Mesothelial cell of epicardium (in vitro differentiated cells): ENCODE results near the gene DERL3. TPM values are rescaled to one million over a fixed set of nuclear protein-coding genes. Genes with fewer than 3 reads are reported as not detected.
A peak's percentile ranks its signal among the peaks of the same experiment; 100 is the strongest.

Experiments used
- DNase-seq, 2 experiments: peaks; one replicate each; pipeline ENCODE4 v3.0.0; 2021; ENCODE audit warnings: low spot score in 2 of 2; ENCODE audit not compliant: unreplicated experiment in 2 of 2
- H3K27ac Mint-ChIP-seq: 2 replicates; pipeline ENCODE4 v1.8.0; 2021; ENCODE audit warnings: mixed read lengths
- H3K27me3 Mint-ChIP-seq: 2 replicates; pipeline ENCODE4 v1.8.0; 2021; ENCODE audit warnings: low read depth, mixed read lengths
- H3K36me3 Mint-ChIP-seq: 2 replicates; pipeline ENCODE4 v1.8.0; 2021; ENCODE audit warnings: mixed read lengths
- H3K4me1 Mint-ChIP-seq: 2 replicates; pipeline ENCODE4 v1.8.0; 2021; ENCODE audit warnings: mixed read lengths
- H3K4me3 Mint-ChIP-seq: 2 replicates; pipeline ENCODE4 v1.8.0; 2021; ENCODE audit warnings: mild to moderate bottlenecking, moderate library complexity, mixed read lengths
- H3K9me3 Mint-ChIP-seq: 2 replicates; pipeline ENCODE4 v1.8.0; 2021; ENCODE audit warnings: mixed read lengths
- total RNA-seq: library from RNA; stranded (reverse); gene quantifications from 3 replicates; pipeline ENCODE4 v1.2.1, GENCODE V29; 2021
- TF ChIP-seq, protein P1 (sequence below): fragments of 200-600 bp; sonication (generic); IDR thresholded peaks from one replicate; pipeline ENCODE4 v1.5.0; 2021; ENCODE audit warnings: antibody characterized with exemption; ENCODE audit not compliant: unreplicated experiment

The DERL3 gene
- total RNA-seq, 1 donor from 2014 or later: 25.8 TPM

DNA sequence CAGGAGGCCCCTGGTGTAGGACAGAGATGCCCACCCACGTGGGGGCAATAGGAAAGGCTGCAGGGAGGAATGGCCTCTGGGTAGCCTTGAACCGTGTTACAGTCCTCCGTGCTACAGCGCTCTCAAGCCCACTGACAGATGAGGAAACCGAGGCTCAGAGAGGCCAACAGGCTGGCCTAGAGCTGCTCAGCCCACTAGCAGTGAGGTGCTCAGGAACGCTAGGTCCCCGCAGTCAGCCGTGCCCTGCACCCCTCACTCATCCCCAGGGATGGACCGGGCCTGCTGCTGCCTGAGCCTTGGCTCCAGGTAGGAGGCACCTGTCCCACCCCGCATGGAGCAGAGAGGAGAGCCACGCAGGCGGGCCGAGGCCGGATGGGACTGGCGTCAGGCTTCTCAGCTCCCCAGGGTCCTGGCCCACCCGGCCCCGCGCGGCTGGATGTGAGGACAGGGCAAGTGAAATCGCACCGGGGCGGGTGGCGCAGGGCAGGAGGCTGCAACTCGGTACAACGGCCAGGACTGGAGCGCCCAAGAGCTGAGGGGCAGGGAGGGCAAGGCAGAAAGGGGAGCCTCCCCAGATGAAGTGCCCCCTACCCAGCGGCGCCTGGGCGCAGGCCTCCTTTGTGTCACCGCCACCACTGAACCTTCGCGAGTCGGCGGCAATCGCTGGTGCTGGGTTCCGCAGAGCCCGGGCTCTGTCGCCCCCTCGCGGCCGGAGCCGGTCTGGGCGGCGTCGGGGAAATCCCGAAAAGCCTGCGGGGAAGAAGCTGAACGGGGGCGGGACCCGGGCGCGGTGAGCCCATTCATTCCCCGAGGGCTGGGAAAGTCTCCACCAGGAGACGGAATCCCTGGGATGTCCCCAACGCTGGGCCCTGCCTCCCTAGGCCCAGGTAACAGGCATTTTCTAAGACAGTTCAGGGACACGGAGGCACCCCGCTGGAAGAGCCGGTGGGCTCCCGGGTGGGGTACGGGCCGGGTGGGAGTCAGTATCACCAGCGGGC, 10.5 kb upstream of the DERL3 start:
- H3K9me3 Mint-ChIP-seq: no peaks in the 10 kb centered on the region
- DNase-seq: peak; percentile 84 to 97
- H3K27ac Mint-ChIP-seq: peak overlapping the region; percentile 39
- H3K36me3 Mint-ChIP-seq: no peaks in the 10 kb centered on the region
- no peaks in the 10 kb centered on the region for H3K27me3 Mint-ChIP-seq
- peaks cover 38% of the 10 kb centered on the region for H3K4me1 Mint-ChIP-seq
- no peak overlapping the region for H3K4me3 Mint-ChIP-seq
- TF ChIP-seq, protein P1, sequence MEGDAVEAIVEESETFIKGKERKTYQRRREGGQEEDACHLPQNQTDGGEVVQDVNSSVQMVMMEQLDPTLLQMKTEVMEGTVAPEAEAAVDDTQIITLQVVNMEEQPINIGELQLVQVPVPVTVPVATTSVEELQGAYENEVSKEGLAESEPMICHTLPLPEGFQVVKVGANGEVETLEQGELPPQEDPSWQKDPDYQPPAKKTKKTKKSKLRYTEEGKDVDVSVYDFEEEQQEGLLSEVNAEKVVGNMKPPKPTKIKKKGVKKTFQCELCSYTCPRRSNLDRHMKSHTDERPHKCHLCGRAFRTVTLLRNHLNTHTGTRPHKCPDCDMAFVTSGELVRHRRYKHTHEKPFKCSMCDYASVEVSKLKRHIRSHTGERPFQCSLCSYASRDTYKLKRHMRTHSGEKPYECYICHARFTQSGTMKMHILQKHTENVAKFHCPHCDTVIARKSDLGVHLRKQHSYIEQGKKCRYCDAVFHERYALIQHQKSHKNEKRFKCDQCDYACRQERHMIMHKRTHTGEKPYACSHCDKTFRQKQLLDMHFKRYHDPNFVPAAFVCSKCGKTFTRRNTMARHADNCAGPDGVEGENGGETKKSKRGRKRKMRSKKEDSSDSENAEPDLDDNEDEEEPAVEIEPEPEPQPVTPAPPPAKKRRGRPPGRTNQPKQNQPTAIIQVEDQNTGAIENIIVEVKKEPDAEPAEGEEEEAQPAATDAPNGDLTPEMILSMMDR: peak; percentile 99

DNA sequence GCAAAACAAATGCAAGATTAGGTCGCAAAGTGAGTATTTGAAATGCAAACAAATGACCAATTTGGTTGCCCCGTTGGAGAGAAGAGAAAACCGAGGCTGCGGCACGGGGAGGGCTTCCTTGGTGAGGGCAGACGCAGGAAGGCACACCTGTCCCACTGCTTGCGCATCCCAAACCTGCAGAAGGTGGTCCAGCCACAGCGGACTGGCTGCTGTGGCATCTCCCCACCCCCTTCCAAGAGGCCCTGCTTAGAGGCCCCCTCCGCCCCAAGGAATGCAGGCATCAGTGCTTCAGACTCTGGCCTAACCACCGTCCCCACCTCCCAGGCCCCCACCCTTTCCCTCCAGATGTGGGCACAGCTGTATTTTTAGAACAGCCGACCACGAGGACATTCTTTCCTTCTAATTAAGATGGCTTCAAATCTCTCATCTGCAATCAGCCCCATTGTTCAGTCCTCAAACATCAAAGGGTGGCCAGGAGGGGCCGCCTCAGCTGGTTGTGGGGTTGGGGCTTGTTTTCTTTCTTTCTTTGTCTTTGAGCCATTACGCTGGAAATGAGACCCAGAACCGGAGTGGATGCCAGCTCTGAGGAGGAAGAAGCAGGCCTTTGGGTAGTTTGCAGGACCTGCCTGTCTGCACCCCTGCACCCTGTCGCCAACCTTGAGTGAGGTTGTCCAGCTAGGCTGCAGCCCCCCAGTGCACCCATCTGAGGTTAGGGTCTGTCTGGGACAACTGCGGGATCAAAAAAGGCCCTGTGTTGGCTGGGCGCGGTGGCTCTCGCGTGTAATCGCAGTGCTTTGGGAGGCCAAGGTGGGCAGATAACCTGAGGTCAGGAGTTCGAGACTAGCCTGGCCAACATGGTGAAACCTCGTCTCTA, 9.4 kb upstream of the DERL3 start:
- H3K9me3 Mint-ChIP-seq: no peaks in the 10 kb centered on the region
- no peak for DNase-seq
- H3K36me3 Mint-ChIP-seq: no peaks in the 10 kb centered on the region
- H3K27me3 Mint-ChIP-seq: no peaks in the 10 kb centered on the region
- H3K27ac Mint-ChIP-seq: peak overlapping the region; percentile 56
- TF ChIP-seq, protein P1: no peak
- peaks cover 41% of the 10 kb centered on the region for H3K4me1 Mint-ChIP-seq
- no peak overlapping the region for H3K4me3 Mint-ChIP-seq

DNA sequence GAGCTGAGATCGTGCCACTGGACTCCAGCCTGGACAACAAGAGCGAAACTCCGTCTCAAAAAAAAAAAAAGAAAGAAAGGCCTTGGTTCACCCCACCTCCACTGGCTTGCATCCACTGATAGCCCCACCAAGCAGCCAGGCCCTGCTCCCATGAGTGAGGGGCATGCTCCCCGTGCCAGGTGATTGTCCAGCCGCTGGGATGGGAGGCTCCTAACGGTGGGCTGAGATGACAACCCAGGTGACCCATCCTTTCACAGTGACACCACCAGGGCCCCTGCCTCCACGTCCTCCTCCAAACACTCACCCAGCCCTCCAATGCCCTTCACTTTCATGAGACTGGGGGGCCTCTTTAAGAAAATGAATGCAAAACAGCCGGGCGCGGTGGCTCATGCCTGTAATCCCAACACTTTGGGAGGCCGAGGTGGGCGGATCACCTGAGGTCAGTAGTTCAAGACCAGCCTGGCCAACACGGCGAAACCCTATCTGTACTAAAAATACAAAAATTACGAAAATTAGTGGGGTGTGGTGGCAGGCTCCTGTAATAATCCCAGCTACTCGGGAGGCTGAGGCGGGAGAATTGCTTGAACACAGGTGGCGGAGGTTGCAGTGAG, 8.6 kb upstream of the DERL3 start:
- H3K27me3 Mint-ChIP-seq: no peaks in the 10 kb centered on the region
- H3K4me3 Mint-ChIP-seq: no peak overlapping the region
- peak overlapping the region; percentile 90 for H3K27ac Mint-ChIP-seq
- DNase-seq: no peak
- TF ChIP-seq, protein P1: no peak
- no peaks in the 10 kb centered on the region for H3K9me3 Mint-ChIP-seq
- H3K4me1 Mint-ChIP-seq: peaks cover 48% of the 10 kb centered on the region
- H3K36me3 Mint-ChIP-seq: no peaks in the 10 kb centered on the region

GRCh38 chr22:23846081-23846469, 7.3 kb upstream of the DERL3 start:
- H3K27ac Mint-ChIP-seq: peak overlapping the region; percentile 90
- H3K4me3 Mint-ChIP-seq: no peak overlapping the region
- H3K9me3 Mint-ChIP-seq: no peaks in the 10 kb centered on the region
- TF ChIP-seq, protein P1: no peak
- DNase-seq: no peak
- peaks cover 60% of the 10 kb centered on the region for H3K4me1 Mint-ChIP-seq
- no peaks in the 10 kb centered on the region for H3K27me3 Mint-ChIP-seq
- H3K36me3 Mint-ChIP-seq: no peaks in the 10 kb centered on the region

- TF ChIP-seq, protein P1: no peak
- no peak overlapping the region for H3K4me3 Mint-ChIP-seq
- H3K27ac Mint-ChIP-seq: peak overlapping the region; percentile 90
- DNase-seq: no peak
- peaks cover 65% of the 10 kb centered on the region for H3K4me1 Mint-ChIP-seq
- no peaks in the 10 kb centered on the region for H3K36me3 Mint-ChIP-seq
- H3K9me3 Mint-ChIP-seq: no peaks in the 10 kb centered on the region
- H3K27me3 Mint-ChIP-seq: no peaks in the 10 kb centered on the region
Observed at GRCh38 chr22:23845265-23846080, 6.7 kb upstream of the DERL3 start.
